GM12878 (cell line): ENCODE data around the gene NR3C1. TPM values are rescaled to one million over a fixed set of nuclear protein-coding genes. Genes with fewer than 3 reads are reported as not detected.

Experiments
- ATAC-seq: fragments of 200-7000 bp; cut with Tn5 transposase; 3 replicates; pipeline ENCODE4 v1.9.1; 2020; ENCODE audit warnings: mild to moderate bottlenecking, moderate library complexity
- BruUV-seq: library from RNA; stranded (reverse); fragments of 400-500 nt; replicated peaks from 2 replicates; lab custom pipeline; 2021; lab: Mats Ljungman, UMichigan
- CTCF ChIA-PET: fragments of 300-600 bp; sonication (Branson Sonifier 250); formaldehyde crosslinking; extraction: SDS; loops from one replicate; lab custom pipeline; 2021; ENCODE audit warnings: inconsistent platforms; lab: Yijun Ruan, JAX
- POLR2A ChIA-PET: fragments of 350-600 bp; formaldehyde crosslinking; extraction: SDS; loops from one replicate; lab custom pipeline; 2021; ENCODE audit warnings: inconsistent platforms; lab: Charles Lee
- RAD21 ChIA-PET: fragments of 300-600 bp; sonication (Branson Sonifier 250); formaldehyde crosslinking; loops from one replicate; lab custom pipeline; 2023; ENCODE audit warnings: antibody characterized with exemption; ENCODE audit not compliant: unreplicated experiment; lab: Charles Lee
- SMC1A ChIA-PET: fragments of 300-600 bp; sonication (Branson Sonifier 250); formaldehyde crosslinking; loops from one replicate; lab custom pipeline; 2023; ENCODE audit not compliant: unreplicated experiment, uncharacterized antibody; lab: Charles Lee
- DNase-seq: peaks from one replicate; pipeline ENCODE4 v3.0.0-alpha.2; 2011; ENCODE audit warnings: low read depth, low spot score
- FAIRE-seq: peaks from 3 replicates; lab custom pipeline; 2011; peaks lifted over from hg19 to GRCh38; lab: Jason Lieb, UNC
- H2AFZ ChIP-seq: 2 replicates; pipeline ENCODE4 v1.6.0; 2011; ENCODE audit warnings: low read depth, low read length, control low read depth; ENCODE audit not compliant: control insufficient read depth
- H3K27ac ChIP-seq: 2 replicates; pipeline ENCODE4 v1.5.1; 2011; ENCODE audit warnings: control low read depth; ENCODE audit not compliant: control insufficient read depth, insufficient read depth
- H3K27me3 ChIP-seq, 2 experiments: replicated peaks in 1 of 2; 2 replicates each; pipeline versions ENCODE4 v1.6.0 to v1.6.1; 2011; ENCODE audit warnings: low read length in 1 of 2; ENCODE audit not compliant: control insufficient read depth in 2 of 2, insufficient read depth in 2 of 2
- H3K36me3 ChIP-seq, 2 experiments: 2 replicates each; pipeline ENCODE4 v1.5.1; 2011; ENCODE audit warnings: low read length in 1 of 2; ENCODE audit not compliant: control insufficient read depth in 2 of 2, insufficient read depth in 2 of 2
- H3K4me1 ChIP-seq: 2 replicates; pipeline ENCODE4 v1.6.1; 2011; ENCODE audit warnings: mild to moderate bottlenecking, low read length, moderate library complexity, mixed read lengths; ENCODE audit not compliant: control insufficient read depth, insufficient read depth
- H3K4me2 ChIP-seq: 2 replicates; pipeline ENCODE4 v1.6.0; 2011; ENCODE audit warnings: control low read depth; ENCODE audit not compliant: control insufficient read depth, insufficient read depth
- H3K4me3 ChIP-seq: fragments of 200-600 bp; sonication (generic); 2 replicates; pipeline ENCODE4 v1.5.1; 2016
- H3K79me2 ChIP-seq: 2 replicates; pipeline ENCODE4 v1.6.0; 2011; ENCODE audit warnings: low read length; ENCODE audit not compliant: control insufficient read depth, insufficient read depth
- H3K9ac ChIP-seq: 2 replicates; pipeline ENCODE4 v1.8.0; 2011; ENCODE audit warnings: low read length, control low read depth, mixed read lengths; ENCODE audit not compliant: control insufficient read depth, insufficient read depth
- H3K9me3 ChIP-seq: replicated peaks from 3 replicates; pipeline ENCODE4 v1.5.1; 2011; ENCODE audit warnings: mild to moderate bottlenecking, low read length; ENCODE audit not compliant: control insufficient read depth, insufficient read depth
- H4K20me1 ChIP-seq: 2 replicates; pipeline ENCODE4 v1.6.0; 2011; ENCODE audit not compliant: control insufficient read depth, insufficient read depth
- ATF3 ChIP-seq: IDR thresholded peaks from 2 replicates; pipeline ENCODE4 v1.6.1; 2011; ENCODE audit warnings: low read depth, mild to moderate bottlenecking, low read length, moderate library complexity, borderline replicate concordance; ENCODE audit errors: extremely low read depth
- CREM ChIP-seq: IDR thresholded peaks from 2 replicates; pipeline ENCODE4 v1.6.1; 2014; ENCODE audit warnings: antibody characterized with exemption, low read depth
- DPF2 ChIP-seq: fragments of 450-650 bp; IDR thresholded peaks from 2 replicates; pipeline ENCODE4 v1.6.1; 2017; ENCODE audit warnings: mild to moderate bottlenecking
- SMAD5 ChIP-seq: IDR thresholded peaks from 2 replicates; pipeline ENCODE4 v1.6.1; 2016; ENCODE audit warnings: antibody characterized with exemption, low read depth
- SPI1 ChIP-seq: IDR thresholded peaks from 2 replicates; pipeline ENCODE4 v1.6.1; 2011; ENCODE audit warnings: low read depth, mild to moderate bottlenecking, low read length, moderate library complexity, borderline replicate concordance; ENCODE audit not compliant: insufficient read depth
- SREBF2 ChIP-seq: IDR thresholded peaks from 2 replicates; pipeline ENCODE4 v1.6.1; 2012; ENCODE audit warnings: mild to moderate bottlenecking, low read length
- STAT1 ChIP-seq: fragments of 450-650 bp; conservative IDR thresholded peaks from 2 replicates; pipeline ENCODE4 v1.6.1; 2014; ENCODE audit warnings: antibody characterized with exemption, mild to moderate bottlenecking
- WGBS: methylation state at CpG from one replicate; pipeline ENCODE4 v1.1.6; 2016; ENCODE audit warnings: low lambda C conversion rate; ENCODE audit not compliant: insufficient replicate concordance, insufficient coverage; ENCODE audit errors: missing lambda C conversion rate; 5-methylcytosine and 5-hydroxymethylcytosine counted together
- in situ Hi-C: fragments of 300-500 bp; cut with MboI; formaldehyde crosslinking; loops from 9 replicates; pipeline ENCODE4 v1.14.3; 2018; ENCODE audit warnings: mixed read lengths
- intact Hi-C: fragments of 100-400 bp; cut with micrococcal nuclease; formaldehyde crosslinking; loops from one replicate; pipeline ENCODE4 v1.14.2; 2022; ENCODE audit not compliant: unreplicated experiment
- polyA plus RNA-seq, 11 experiments: library from polyadenylated mRNA; depleted of rRNA in 4 of 11; unstranded in 6 of 11; stranded (reverse) in 5 of 11; fragments of >200 nt; fragmentation: Nextera tagmentation in 4 of 11; fragmentation: Illumina TruSeq in 1 of 11; extraction: Ambion mirVana in 4 of 11; extraction: Trizol in 1 of 11; gene quantifications; 1 replicate in 1 of 11; 2 replicates in 10 of 11; pipeline versions ENCODE4 v1.2.1 to v1.2.3, GENCODE V29; 2011 to 2016; ENCODE audit warnings: inconsistent platforms in 2 of 11, missing spikeins in 2 of 11, low read depth in 1 of 11
- total RNA-seq, 4 experiments: library from RNA; depleted of rRNA in 3 of 4; stranded (reverse); fragments of >200 nt in 3 of 4; fragmentation: Illumina TruSeq in 1 of 4; extraction: Trizol in 1 of 4; gene quantifications; 2 replicates each; pipeline versions ENCODE4 v1.2.1 to v1.2.3, GENCODE V29; 2013 to 2021

The NR3C1 gene
- total and polyA plus RNA-seq, 10 of the 15 experiments (the other 5 are each of a cell fraction or from before 2014, with no cell fraction given) = 49.7 to 141 (median 109) TPM

GRCh38 chr5:143238620-143239019 lies 164.9 kb downstream of the NR3C1 start:
- ATAC-seq (no peak), DNase-seq (no peak), FAIRE-seq (no peak)
- no peaks in the 10 kb centered on the region for H3K27me3 ChIP-seq
- no peaks in the 10 kb centered on the region for H3K36me3 ChIP-seq
- SMC1A ChIA-PET = interaction anchor here (0.6 to 2.5 kb wide), 4 partner anchors 10 to 162 kb away, joined by 3 to 26 read pairs (median 3); no protein-coding TSS in a partner anchor
- H3K9me3 ChIP-seq = peaks cover 5% of the 10 kb centered on the region; the same call in 2 of the 3 replicates
- no peak overlapping the region for H3K4me2 ChIP-seq
- no peaks in the 10 kb centered on the region for H3K79me2 ChIP-seq
- CTCF ChIA-PET = interaction anchor here (0.8 to 2.5 kb wide), 2 partner anchors 11 to 12 kb away, joined by 3 to 14 read pairs; no protein-coding TSS in a partner anchor
- H3K4me3 ChIP-seq = no peak overlapping the region
- no TSS peak for BruUV-seq
- in situ Hi-C loops (no loop called here), intact Hi-C loops (loop anchor here (10.0 kb wide), 1 partner anchor 726 kb away; no protein-coding TSS in a partner anchor)
- H4K20me1 ChIP-seq = no peaks in the 10 kb centered on the region
- POLR2A ChIA-PET = interaction anchor here (1.2 kb wide), 1 partner anchor 9 kb away, joined by 4 read pairs; no protein-coding TSS in a partner anchor
- H3K27ac ChIP-seq = no peak overlapping the region
- H3K4me1 ChIP-seq = no peaks in the 10 kb centered on the region
- H3K9ac ChIP-seq = no peak overlapping the region
- RAD21 ChIA-PET = no interaction called here
- 50% methylated on average over 2 of the region's 2 CpGs for WGBS
- H2AFZ ChIP-seq = no peak overlapping the region
- no peak for TF ChIP-seq ATF3
- TF ChIP-seq, all 136 proteins: peak for 0

- no TSS peak for BruUV-seq
- no peak for DNase-seq
- CTCF ChIA-PET = no interaction called here
- Histone ChIP-seq H3K9me3 (peaks cover 5% of the 10 kb centered on the region; the same call in 2 of the 3 replicates), H3K4me1 (no peaks in the 10 kb centered on the region), H3K9ac (no peak overlapping the region), H3K4me2 (no peak overlapping the region), H3K27ac (no peak overlapping the region), H3K4me3 (no peak overlapping the region), H3K36me3 (no peaks in the 10 kb centered on the region), H3K79me2 (no peaks in the 10 kb centered on the region), H3K27me3 (no peaks in the 10 kb centered on the region), H2AFZ (no peak overlapping the region), H4K20me1 (no peaks in the 10 kb centered on the region)
- POLR2A ChIA-PET = no interaction called here
- TF ChIP-seq SMAD5 (no peak), DPF2 (no peak), SREBF2 (no peak), STAT1 (no peak), CREM (no peak), SPI1 (no peak)
- in situ Hi-C loops = no loop called here
- ATAC-seq = no peak
- 72% methylated on average over 10 of the region's 10 CpGs for WGBS
- FAIRE-seq = no peak
- SMC1A ChIA-PET = interaction anchor here (0.7 kb wide), 1 partner anchor 163 kb away, joined by 3 read pairs; no protein-coding TSS in a partner anchor
- intact Hi-C loops = loop anchor here (10.0 kb wide), 1 partner anchor 727 kb away; no protein-coding TSS in a partner anchor
- RAD21 ChIA-PET = no interaction called here
Measured at GRCh38 chr5:143237664-143238063, 165.8 kb downstream of the NR3C1 start.
